HFFc6 (cell line): ENCODE measurements around the gene SDHAF4. TPM values are rescaled to one million over a fixed set of nuclear protein-coding genes. Genes with fewer than 3 reads are reported as not detected.
A peak's percentile ranks its signal among the peaks of the same experiment; 100 is the strongest.
"Not testable (repeated sequence)": the region's sequence is repeated elsewhere in the genome, so short reads cannot be mapped to it uniquely, and the experiment has no call there.

Source experiments
- DNase-seq: peaks from one replicate; pipeline ENCODE4 v3.0.0-alpha.2; 2018
- H3K27ac Mint-ChIP-seq: 2 replicates; pipeline ENCODE4 v1.8.0; 2020; ENCODE audit warnings: mild to moderate bottlenecking, mixed read lengths
- H3K27me3 Mint-ChIP-seq: 2 replicates; pipeline ENCODE4 v1.8.0; 2021; ENCODE audit warnings: mild to moderate bottlenecking, moderate library complexity, mixed read lengths; ENCODE audit not compliant: insufficient read depth
- H3K36me3 Mint-ChIP-seq: 2 replicates; pipeline ENCODE4 v1.8.0; 2021; ENCODE audit warnings: low read depth, mixed read lengths
- H3K4me1 Mint-ChIP-seq: 2 replicates; pipeline ENCODE4 v1.8.0; 2020; ENCODE audit warnings: low read depth, mixed read lengths
- H3K4me3 Mint-ChIP-seq: 2 replicates; pipeline ENCODE4 v1.8.0; 2020; ENCODE audit warnings: mild to moderate bottlenecking, moderate library complexity, mixed read lengths
- H3K9me3 Mint-ChIP-seq: 2 replicates; pipeline ENCODE4 v1.8.0; 2020; ENCODE audit warnings: mild to moderate bottlenecking, mixed read lengths
- CTCF ChIP-seq: fragments of 200-600 bp; sonication (generic); IDR thresholded peaks from 2 replicates; pipeline ENCODE4 v1.5.0; 2021; ENCODE audit warnings: antibody characterized with exemption, mild to moderate bottlenecking
- total RNA-seq, 6 experiments: library from RNA; stranded (reverse); fragmentation: NEBNext Ultra II Directional; extraction: Animal tissue kit (Norgen Biotek cat#: 25700); gene quantifications; 2 replicates in 1 of 6; 3 replicates in 5 of 6; pipeline ENCODE4 v1.2.3, GENCODE V29; 2021

Gene SDHAF4
- total RNA-seq, 6 experiments from 2014 or later = 5.8 to 7.6 (median 6.9) TPM

GRCh38 chr6:70549327-70549726 is 17.4 kb upstream of the SDHAF4 start:
- peak; percentile 48 for DNase-seq
- Mint-ChIP-seq H3K27ac (no peak overlapping the region), H3K27me3 (peaks cover 3% of the 10 kb centered on the region), H3K4me3 (no peak overlapping the region), H3K9me3 (no peaks in the 10 kb centered on the region), H3K4me1 (no peaks in the 10 kb centered on the region; the same call in 1 of the 2 replicates), H3K36me3 (no peaks in the 10 kb centered on the region)
- TF ChIP-seq CTCF = no peak

GRCh38 chr6:70551566-70551965 is 15.2 kb upstream of the SDHAF4 start:
- no peak for DNase-seq
- H3K27me3 Mint-ChIP-seq = peaks cover 3% of the 10 kb centered on the region
- H3K4me3 Mint-ChIP-seq = no peak overlapping the region
- TF ChIP-seq CTCF = no peak
- no peaks in the 10 kb centered on the region for H3K36me3 Mint-ChIP-seq
- no peaks in the 10 kb centered on the region for H3K9me3 Mint-ChIP-seq
- H3K4me1 Mint-ChIP-seq = no peaks in the 10 kb centered on the region; the same call in 1 of the 2 replicates
- H3K27ac Mint-ChIP-seq = no peak overlapping the region

GRCh38 chr6:70552286-70552940 is 14.3 kb upstream of the SDHAF4 start:
- not testable (repeated sequence) for H3K4me1 Mint-ChIP-seq, H3K4me3 Mint-ChIP-seq, H3K27ac Mint-ChIP-seq, H3K36me3 Mint-ChIP-seq, H3K27me3 Mint-ChIP-seq, DNase-seq, H3K9me3 Mint-ChIP-seq

GRCh38 chr6:70552974-70553373 is 13.8 kb upstream of the SDHAF4 start:
- Mint-ChIP-seq H3K4me1 (no peaks in the 10 kb centered on the region), H3K36me3 (no peaks in the 10 kb centered on the region), H3K9me3 (no peaks in the 10 kb centered on the region), H3K4me3 (no peak overlapping the region), H3K27me3 (peaks cover 3% of the 10 kb centered on the region), H3K27ac (no peak overlapping the region)
- no peak for DNase-seq
- no peak for TF ChIP-seq CTCF

GRCh38 chr6:70557998-70558397 is 8.7 kb upstream of the SDHAF4 start:
- Mint-ChIP-seq H3K27me3 (no peaks in the 10 kb centered on the region), H3K36me3 (no peaks in the 10 kb centered on the region), H3K4me3 (no peak overlapping the region), H3K9me3 (no peaks in the 10 kb centered on the region), H3K4me1 (no peaks in the 10 kb centered on the region), H3K27ac (no peak overlapping the region)
- TF ChIP-seq CTCF = no peak
- no peak for DNase-seq

GRCh38 chr6:70562401-70562800 is 4.3 kb upstream of the SDHAF4 start:
- not testable (repeated sequence) for H3K27me3 Mint-ChIP-seq, H3K27ac Mint-ChIP-seq, DNase-seq, H3K9me3 Mint-ChIP-seq, H3K4me3 Mint-ChIP-seq, H3K36me3 Mint-ChIP-seq
- H3K4me1 Mint-ChIP-seq = peaks cover 11% of the 10 kb centered on the region

- Mint-ChIP-seq H3K36me3 (no peaks in the 10 kb centered on the region), H3K4me3 (no peak overlapping the region), H3K4me1 (peaks cover 13% of the 10 kb centered on the region), H3K9me3 (no peaks in the 10 kb centered on the region), H3K27me3 (no peaks in the 10 kb centered on the region), H3K27ac (no peak overlapping the region)
- no peak for TF ChIP-seq CTCF
- no peak for DNase-seq
Measured at GRCh38 chr6:70563530-70563929, 3.2 kb upstream of the SDHAF4 start.
